NCI-H1105 (cell line): Measurements from ENCODE around the gene SEMA3A.

ENCODE experiments used
- DNase-seq: peaks from one replicate; lab custom pipeline; 2025; lab: John Stamatoyannopoulos, UW

The SEMA3A gene

GRCh38 chr7:83921941-83922607, 272.5 kb downstream of the SEMA3A start:
- peak; percentile 78 for DNase-seq

- no peak for DNase-seq
Measured at GRCh38 chr7:83921271-83921940, 273.2 kb downstream of the SEMA3A start.

DNA sequence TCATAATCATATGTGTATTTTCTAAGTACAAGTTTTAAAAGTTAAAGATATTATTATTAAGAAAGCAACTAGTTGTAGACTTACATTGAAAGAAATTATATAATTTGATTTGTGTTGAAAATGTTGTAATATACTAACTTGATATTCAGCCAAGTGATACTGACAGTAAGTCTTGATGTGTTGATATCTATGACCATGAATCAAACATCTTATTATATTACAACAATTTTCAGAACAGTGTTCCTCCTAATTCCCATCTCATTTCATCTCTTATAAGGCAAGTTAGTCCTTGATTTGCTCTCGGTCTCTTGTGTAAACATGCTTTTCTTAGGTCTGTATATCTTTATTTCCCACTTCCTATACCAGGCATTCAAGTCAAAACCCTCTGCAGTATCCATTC, 276.4 kb downstream of the SEMA3A start:
- no peak for DNase-seq

DNA sequence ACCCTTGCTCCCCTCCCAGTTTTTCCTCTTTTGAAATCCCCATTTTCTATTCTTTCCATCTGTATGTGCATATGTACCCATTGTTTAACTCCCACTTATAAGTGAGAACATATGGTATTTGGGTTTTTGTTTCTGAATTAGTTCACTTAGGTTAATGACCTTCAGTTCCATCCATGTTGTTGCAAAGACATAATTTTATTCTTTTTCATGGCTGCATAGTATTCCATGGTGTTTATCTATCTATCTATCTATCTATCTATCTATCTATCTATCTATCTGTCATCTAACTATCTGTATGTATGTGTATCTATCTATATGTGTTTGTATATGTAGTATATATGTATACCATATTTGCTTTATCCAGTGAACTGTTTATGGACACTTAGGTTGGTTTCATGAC, 281.4 kb downstream of the SEMA3A start:
- DNase-seq: no peak

GRCh38 chr7:83908526-83908925, 286.1 kb downstream of the SEMA3A start:
- DNase-seq: no peak
